ENCODE measurements around the gene ANHX.

ANHX gene

DNA sequence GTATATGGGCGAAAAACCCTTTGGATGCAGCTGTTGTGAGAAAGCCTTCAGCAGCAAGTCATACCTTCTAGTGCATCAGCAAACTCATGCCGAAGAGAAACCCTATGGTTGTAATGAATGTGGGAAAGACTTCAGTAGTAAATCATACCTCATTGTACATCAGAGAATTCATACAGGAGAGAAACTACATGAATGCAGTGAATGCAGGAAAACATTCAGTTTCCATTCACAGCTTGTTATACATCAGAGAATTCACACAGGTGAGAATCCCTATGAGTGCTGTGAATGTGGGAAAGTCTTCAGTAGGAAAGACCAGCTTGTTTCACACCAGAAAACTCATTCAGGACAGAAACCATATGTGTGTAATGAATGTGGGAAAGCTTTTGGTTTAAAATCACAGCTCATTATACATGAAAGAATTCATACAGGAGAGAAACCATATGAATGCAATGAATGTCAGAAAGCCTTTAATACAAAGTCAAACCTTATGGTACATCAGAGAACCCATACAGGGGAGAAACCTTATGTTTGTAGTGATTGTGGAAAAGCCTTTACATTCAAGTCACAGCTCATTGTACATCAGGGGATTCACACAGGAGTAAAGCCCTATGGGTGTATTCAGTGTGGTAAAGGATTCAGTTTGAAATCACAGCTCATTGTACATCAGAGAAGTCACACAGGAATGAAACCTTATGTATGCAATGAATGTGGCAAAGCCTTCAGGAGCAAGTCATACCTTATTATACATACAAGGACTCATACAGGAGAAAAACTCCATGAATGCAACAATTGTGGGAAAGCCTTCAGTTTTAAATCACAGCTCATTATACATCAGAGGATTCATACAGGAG is 33.0 kb downstream of the ANHX start:
- no peak for DNase-seq

DNA sequence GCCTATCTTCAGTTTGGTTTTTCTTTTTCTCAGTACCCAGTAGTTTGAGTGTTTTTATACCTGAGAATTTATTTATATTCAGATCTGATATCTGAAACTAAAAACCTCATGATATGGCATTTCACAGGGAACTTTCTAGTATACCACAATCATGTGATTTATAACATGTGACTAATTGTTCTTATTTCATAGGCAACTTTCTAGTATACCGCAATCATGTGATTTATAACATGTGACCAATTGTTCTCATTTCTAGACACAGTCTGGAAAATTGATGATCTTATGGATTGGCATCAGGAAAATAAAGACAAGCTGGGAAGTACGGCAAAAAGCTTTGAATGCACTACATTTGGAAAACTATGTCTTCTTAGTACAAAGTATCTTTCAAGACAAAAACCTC is 33.8 kb downstream of the ANHX start:
- DNase-seq, result no peak

DNA sequence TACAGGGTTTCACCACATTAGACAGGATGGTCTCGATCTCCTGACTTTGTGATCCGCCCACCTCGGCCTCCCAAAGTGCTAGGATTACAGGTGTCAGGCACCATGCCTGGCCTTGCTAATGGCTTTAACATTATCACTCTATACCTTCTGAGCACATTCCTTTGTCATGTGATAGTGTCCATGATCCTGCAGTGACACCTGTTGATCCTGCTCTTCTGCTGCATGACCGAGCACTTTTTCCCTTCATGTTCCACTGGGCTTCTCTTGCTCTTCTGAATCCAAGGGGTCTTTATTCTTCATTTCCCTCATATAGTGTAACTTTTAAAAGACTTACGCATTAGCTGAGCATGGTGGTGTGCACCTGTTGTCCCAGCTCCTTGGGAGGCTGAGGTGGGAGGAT is 42.8 kb downstream of the ANHX start:
- DNase-seq, result no peak

DNA sequence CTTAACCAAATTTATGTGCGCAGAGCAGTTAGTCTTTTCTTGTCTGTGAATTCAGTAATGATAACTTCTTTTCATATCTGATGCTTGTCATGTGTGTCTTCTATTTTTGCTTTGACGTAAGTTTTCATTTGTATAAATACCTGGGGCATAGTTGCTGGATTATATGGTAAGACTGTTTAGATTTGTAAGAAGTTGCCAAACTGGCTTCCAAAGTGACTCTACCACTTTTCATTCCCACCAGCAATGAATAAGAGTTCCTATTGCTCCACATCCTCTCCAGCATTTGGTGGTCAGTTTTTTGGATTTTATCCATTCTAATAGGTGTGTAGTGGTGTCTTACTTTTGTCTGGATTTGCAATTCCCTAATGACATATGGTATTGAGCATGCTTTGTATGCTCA is 45.5 kb downstream of the ANHX start:
- DNase-seq, result no peak

DNA sequence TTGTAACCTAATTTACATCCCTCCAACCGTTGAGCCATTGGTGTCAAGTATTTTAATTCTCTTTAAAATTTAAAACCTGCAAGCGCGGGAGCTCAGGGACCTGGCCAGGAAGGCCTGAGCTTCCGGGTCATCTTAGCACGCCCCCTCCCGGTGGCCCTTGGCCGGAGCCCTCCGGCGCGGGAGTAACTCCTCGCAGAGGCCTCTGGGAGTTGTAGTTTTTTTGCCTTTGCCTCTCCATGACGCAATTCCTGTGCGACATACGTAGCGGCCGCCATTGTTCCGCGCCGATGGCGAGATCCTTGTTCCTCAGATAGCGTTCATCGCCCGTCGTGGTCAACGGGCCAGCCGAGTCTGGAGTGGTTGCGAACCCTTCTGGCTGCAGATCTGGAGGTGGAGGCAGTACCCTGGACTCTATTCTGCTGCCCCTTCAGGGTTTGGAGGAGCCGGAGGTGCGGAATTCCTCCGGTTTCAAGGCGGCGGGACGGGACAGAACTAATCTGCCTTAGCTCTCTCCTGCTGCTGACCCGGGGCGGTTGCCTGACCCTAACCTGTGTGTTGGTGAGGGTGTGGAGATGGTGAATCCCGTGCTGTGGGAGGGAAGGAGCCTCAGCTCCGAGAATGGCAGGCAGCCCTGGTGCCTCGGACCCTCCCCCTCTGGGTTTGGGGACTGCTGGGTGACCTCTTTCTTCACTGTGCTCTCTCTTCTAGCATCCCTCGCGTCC is 54.3 kb downstream of the ANHX start, which contains the start of gene ZNF268:
Gene ZNF268 (plus strand): TSS at position 258 of the 722 bp plus-strand sequence. CDS start 503 bp downstream, outside the sequence.
- DNase-seq, result peak; percentile 80

DNA sequence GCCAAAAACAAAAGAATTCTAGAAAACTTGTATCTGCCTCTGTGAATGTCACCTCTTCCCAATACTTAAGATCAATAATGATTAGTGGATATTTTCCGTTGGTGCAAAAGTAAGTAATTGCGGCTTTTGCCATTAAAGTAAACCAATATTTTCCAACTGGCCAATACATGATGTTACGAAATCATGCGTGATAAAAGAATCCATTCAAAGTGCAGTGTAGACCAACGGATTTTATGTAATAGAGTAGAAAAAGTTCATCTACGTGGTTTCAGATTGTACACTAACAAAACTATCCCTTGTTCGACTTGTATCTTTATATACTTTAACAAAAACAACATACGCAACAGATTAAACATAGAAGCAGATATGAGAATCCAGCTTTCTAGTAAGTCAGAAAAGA is 55.0 kb downstream of the ANHX start:
- no peak for DNase-seq

DNA sequence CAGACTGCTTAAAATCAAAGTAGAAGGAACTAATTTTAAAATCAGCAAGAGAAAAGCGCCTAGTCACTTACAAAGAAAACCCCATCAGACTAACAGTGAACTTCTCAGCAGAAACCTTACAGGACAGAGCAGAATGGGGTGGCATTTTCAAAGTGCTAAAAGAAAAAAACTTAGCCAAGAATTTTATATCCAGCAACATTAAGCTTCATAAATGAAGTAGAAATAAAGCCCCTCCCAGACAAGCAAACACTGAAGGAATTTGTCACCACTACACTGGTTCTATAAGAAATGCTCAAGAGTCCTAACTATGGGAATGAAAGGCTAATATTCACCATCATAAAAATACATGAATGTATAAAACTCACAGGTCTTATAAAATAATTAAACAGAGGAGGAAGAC is 60.8 kb downstream of the ANHX start:
- DNase-seq, result no peak

DNA sequence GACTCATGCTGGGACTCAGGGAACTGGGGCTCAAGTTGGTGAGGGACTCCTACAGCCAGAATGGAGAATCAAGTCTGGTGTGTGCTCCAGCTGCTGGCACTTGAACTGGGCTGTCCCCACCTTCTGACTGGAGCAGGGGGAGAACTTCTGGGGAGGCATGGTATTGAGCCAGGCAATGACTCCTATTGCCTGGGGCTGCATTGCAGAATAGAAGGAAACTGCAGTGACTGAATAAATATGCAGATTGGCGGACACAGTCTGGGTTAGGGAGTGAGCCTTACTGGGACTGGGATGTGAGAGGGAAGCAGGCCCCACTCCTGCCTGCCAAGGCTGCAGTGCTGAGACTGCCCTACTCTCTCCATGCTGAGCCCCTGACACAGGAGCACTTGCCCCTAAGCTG is 63.2 kb downstream of the ANHX start:
- no peak for DNase-seq

All from NCI-H1694 (cell line).